Chondrocyte (in vitro differentiated cells): ENCODE data around the gene CTAG1B. TPM values are rescaled to one million over a fixed set of nuclear protein-coding genes. Genes with fewer than 3 reads are reported as not detected.
"Not testable (repeated sequence)": the region's sequence is repeated elsewhere in the genome, so short reads cannot be mapped to it uniquely, and the experiment has no call there.

Experiments used
- DNase-seq: peaks from one replicate; pipeline ENCODE4 v3.0.0; 2021; ENCODE audit warnings: mixed read lengths, low spot score
- H3K27ac Mint-ChIP-seq: one replicate; pipeline ENCODE4 v1.8.0; 2021; ENCODE audit warnings: mild to moderate bottlenecking, moderate library complexity, mixed read lengths; ENCODE audit not compliant: unreplicated experiment
- H3K27me3 Mint-ChIP-seq: 2 replicates; pipeline ENCODE4 v1.8.0; 2021; ENCODE audit warnings: low read depth, mixed read lengths
- H3K36me3 Mint-ChIP-seq: 2 replicates; pipeline ENCODE4 v1.8.0; 2021; ENCODE audit warnings: low read depth, mixed read lengths
- H3K4me1 Mint-ChIP-seq: 2 replicates; pipeline ENCODE4 v1.8.0; 2021; ENCODE audit warnings: low read depth, mild to moderate bottlenecking, mixed read lengths
- H3K4me3 Mint-ChIP-seq: one replicate; pipeline ENCODE4 v1.8.0; 2021; ENCODE audit warnings: mild to moderate bottlenecking, moderate library complexity, mixed read lengths; ENCODE audit not compliant: unreplicated experiment
- H3K9me3 Mint-ChIP-seq: 2 replicates; pipeline ENCODE4 v1.8.0; 2021; ENCODE audit warnings: low read depth, mixed read lengths
- CTCF ChIP-seq: fragments of 200-600 bp; sonication (generic); IDR thresholded peaks from 2 replicates; pipeline ENCODE4 v1.5.0; 2021; ENCODE audit warnings: antibody characterized with exemption, mild to moderate bottlenecking, moderate library complexity
- total RNA-seq: library from RNA; stranded (reverse); gene quantifications from 3 replicates; pipeline ENCODE4 v1.2.1, GENCODE V29; 2021

CTAG1B gene
- total RNA-seq, 1 donor from 2014 or later: not detected

GRCh38 chrX:154653048-154653401 is 33.9 kb upstream of the CTAG1B start:
- peaks cover 10% of the 10 kb centered on the region for H3K4me1 Mint-ChIP-seq
- H3K27ac Mint-ChIP-seq: no peak overlapping the region
- no peak overlapping the region for H3K4me3 Mint-ChIP-seq
- peaks cover 17% of the 10 kb centered on the region for H3K9me3 Mint-ChIP-seq
- no peaks in the 10 kb centered on the region for H3K27me3 Mint-ChIP-seq
- DNase-seq: peak; percentile 70
- no peaks in the 10 kb centered on the region for H3K36me3 Mint-ChIP-seq
- TF ChIP-seq CTCF: no peak

DNA sequence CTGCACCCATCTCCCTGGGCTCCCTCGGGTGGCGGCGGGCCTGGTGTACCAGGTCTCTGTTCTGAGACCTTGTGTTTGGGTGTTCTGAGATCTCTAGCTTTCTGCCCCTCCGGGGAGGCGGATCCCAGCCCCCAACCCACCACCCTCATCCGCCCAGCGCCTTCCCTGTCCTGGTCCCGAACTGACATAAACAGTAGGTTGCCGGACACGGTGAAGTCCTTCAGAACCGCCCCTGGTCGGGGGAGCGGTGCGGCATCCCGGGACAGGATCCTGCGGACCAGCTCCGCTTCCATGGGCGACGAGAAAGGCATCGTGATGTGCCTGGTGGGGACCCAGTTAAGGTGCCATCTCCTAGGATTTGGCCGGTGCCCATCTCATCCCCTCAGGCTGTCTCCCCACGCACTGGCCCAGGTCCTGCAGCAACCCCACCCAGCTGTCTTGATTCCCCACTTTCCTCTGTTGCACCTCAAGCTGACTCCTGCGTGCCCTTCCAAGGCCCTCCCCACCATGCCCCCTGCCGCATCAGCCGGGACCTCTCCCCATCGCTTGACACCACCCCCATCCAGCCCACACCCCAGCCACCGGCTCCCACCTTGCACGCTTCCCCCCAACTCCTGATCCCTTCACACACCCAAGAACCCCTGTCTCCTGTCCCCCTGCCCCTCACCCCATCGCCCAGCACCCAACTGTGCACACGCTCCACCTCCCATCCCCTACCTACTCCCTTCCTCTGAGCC is 33.4 kb upstream of the CTAG1B start:
- Mint-ChIP-seq H3K4me3 (no peak overlapping the region), H3K36me3 (no peaks in the 10 kb centered on the region), H3K4me1 (peaks cover 10% of the 10 kb centered on the region), H3K27me3 (no peaks in the 10 kb centered on the region), H3K9me3 (peaks cover 13% of the 10 kb centered on the region), H3K27ac (no peak overlapping the region)
- peak; percentile 91 for DNase-seq
- TF ChIP-seq CTCF: no peak

DNA sequence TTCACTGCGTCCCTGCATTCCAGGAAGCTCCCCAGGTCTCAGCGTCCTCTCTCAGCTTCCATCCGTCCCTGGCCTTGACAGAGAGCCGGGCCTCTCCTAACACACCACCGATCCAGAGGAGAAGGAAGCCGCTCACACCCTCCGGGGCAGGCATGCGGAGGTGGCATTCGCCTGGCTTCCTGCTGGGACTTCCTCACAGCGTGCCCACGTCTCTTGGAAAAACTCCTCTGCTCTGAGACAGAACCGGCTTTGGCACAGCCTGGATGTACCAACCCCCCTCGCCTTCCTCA is 31.1 kb upstream of the CTAG1B start:
- H3K4me1 Mint-ChIP-seq: peaks cover 10% of the 10 kb centered on the region
- no peaks in the 10 kb centered on the region for H3K36me3 Mint-ChIP-seq
- H3K9me3 Mint-ChIP-seq: peaks cover 5% of the 10 kb centered on the region
- no peaks in the 10 kb centered on the region for H3K27me3 Mint-ChIP-seq
- no peak overlapping the region for H3K4me3 Mint-ChIP-seq
- TF ChIP-seq CTCF: no peak
- peak overlapping the region; percentile 27 for H3K27ac Mint-ChIP-seq
- no peak for DNase-seq

GRCh38 chrX:154649503-154650220 is 30.6 kb upstream of the CTAG1B start:
- Mint-ChIP-seq H3K27ac (no peak overlapping the region), H3K4me1 (peaks cover 10% of the 10 kb centered on the region), H3K9me3 (peaks cover 5% of the 10 kb centered on the region), H3K36me3 (no peaks in the 10 kb centered on the region), H3K27me3 (no peaks in the 10 kb centered on the region), H3K4me3 (no peak overlapping the region)
- DNase-seq: peak; percentile 74
- TF ChIP-seq CTCF: no peak

DNA sequence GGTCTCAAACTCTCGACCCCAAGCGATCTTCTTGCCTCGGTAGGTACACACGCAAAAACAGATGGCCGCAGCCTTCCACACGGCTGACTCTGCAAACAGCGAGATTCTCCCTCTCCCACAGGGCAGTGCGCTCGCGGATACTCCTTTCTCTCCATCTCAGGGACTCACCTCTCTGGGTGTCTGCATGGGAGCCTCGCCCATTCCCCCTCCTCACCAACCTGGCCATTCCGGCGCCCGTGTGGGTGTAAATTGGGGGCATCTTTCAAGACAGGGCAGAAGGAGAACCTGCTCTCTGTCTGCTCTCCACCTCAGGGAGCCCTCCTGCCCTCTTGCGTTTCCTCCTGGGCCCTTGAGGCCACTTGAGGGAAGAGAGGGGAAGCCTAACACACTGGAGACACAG is 29.8 kb upstream of the CTAG1B start:
- H3K4me1 Mint-ChIP-seq: peaks cover 10% of the 10 kb centered on the region
- H3K9me3 Mint-ChIP-seq: peaks cover 5% of the 10 kb centered on the region
- no peaks in the 10 kb centered on the region for H3K36me3 Mint-ChIP-seq
- no peak overlapping the region for H3K27ac Mint-ChIP-seq
- no peak for TF ChIP-seq CTCF
- H3K27me3 Mint-ChIP-seq: no peaks in the 10 kb centered on the region
- no peak overlapping the region for H3K4me3 Mint-ChIP-seq
- DNase-seq: peak; percentile 63

DNA sequence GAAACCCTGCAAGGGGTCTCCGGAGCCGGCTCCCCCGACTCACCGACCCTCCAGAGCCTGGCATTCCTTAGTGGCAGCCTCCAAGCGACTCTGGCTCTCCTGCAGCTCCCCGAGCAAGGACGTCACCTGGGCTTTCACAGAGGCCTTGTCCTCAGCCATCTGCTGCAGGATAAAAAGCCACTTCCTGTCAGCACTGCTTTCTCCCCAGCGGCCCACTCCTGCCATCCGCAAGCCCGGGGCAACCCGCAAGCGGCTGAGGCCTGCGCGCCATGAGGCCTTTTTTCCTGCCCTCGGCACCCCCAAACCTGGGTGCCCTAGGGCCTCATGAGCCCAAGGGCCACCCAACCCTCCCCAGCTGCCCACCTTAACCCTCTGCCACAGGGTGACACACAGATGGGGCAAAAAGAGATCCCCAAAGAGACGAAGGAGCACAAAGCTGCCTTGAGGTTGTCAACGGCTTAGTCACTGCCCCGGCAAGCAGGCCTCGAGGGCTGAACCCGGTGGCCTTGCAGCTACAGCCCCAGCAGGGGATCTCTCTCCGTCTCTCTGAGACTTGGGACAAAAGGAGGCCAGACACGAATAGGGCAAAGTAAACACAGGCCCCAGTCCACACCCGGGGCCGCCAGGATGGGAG is 26.8 kb upstream of the CTAG1B start:
- H3K27me3 Mint-ChIP-seq, H3K4me1 Mint-ChIP-seq, H3K27ac Mint-ChIP-seq, H3K36me3 Mint-ChIP-seq, H3K4me3 Mint-ChIP-seq, DNase-seq, H3K9me3 Mint-ChIP-seq: not testable (repeated sequence)

- not testable (repeated sequence) for H3K4me1 Mint-ChIP-seq, H3K36me3 Mint-ChIP-seq, H3K27me3 Mint-ChIP-seq, H3K27ac Mint-ChIP-seq, H3K9me3 Mint-ChIP-seq, H3K4me3 Mint-ChIP-seq, DNase-seq
Observed at GRCh38 chrX:154643708-154644107, 24.6 kb upstream of the CTAG1B start.

DNA sequence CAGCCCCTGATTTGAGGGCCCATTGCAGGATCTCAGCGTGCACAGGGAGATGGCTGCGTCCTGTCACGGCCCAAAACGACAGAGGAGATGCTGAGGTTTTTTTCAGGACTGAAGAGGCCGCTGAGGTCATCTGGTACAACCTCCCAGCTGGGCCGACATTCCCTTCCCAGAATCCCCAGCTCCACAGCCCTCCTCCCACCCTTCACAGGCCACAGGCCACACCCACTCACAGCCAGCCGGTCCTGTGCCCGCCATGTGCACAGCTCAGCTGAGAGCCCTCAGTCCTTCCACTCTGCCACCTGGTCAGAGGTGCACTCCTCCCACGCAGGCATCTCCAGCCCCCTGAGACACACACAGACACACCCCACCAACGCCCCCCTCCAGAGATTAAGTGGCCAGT is 22.7 kb upstream of the CTAG1B start:
- H3K27ac Mint-ChIP-seq, DNase-seq, H3K36me3 Mint-ChIP-seq, H3K4me1 Mint-ChIP-seq, H3K4me3 Mint-ChIP-seq, H3K27me3 Mint-ChIP-seq, H3K9me3 Mint-ChIP-seq: not testable (repeated sequence)
